Measurements from ENCODE around the gene TMC1.

Gene TMC1

GRCh38 chr9:72883875-72884274 is 362.5 kb downstream of the TMC1 start:
- no peak for DNase-seq

- DNase-seq = no peak
Measured at GRCh38 chr9:72884508-72884907, 363.1 kb downstream of the TMC1 start.

Measured in NCI-H187 treated with DMSO at 0.1 percent for 48 hours (cell line).